Measurements from ENCODE around the gene SRRM5. TPM values are rescaled to one million over a fixed set of nuclear protein-coding genes. Genes with fewer than 3 reads are reported as not detected.
"Not testable (repeated sequence)": the region's sequence is repeated elsewhere in the genome, so short reads cannot be mapped to it uniquely, and the experiment has no call there.

Gene SRRM5
- total RNA-seq, 2 experiments from 2014 or later: 0.50 to 0.79 TPM

- no peak for DNase-seq
- no peaks in the 10 kb centered on the region for H3K9me3 Mint-ChIP-seq
- H3K36me3 Mint-ChIP-seq (ENCODE audit: low read depth): peaks cover 2% of the 10 kb centered on the region
- POLR2A ChIA-PET: no interaction called here
- H3K27me3 Mint-ChIP-seq: peaks cover 43% of the 10 kb centered on the region
- CTCF ChIA-PET: interaction anchor here (1.7 kb wide), 1 partner anchor 13 kb away, joined by 5 read pairs; no protein-coding TSS in a partner anchor
- H3K4me1 Mint-ChIP-seq: peaks cover 20% of the 10 kb centered on the region
- no peak overlapping the region for H3K27ac Mint-ChIP-seq
- H3K4me3 Mint-ChIP-seq: peak overlapping the region; percentile 67
Measured at GRCh38 chr19:43638214-43638994, 26.5 kb downstream of the SRRM5 start.

- CTCF ChIA-PET: no interaction called here
- H3K27ac Mint-ChIP-seq: no peak overlapping the region
- H3K27me3 Mint-ChIP-seq: peaks cover 43% of the 10 kb centered on the region
- peaks cover 2% of the 10 kb centered on the region for H3K36me3 Mint-ChIP-seq (ENCODE audit: low read depth)
- peaks cover 20% of the 10 kb centered on the region for H3K4me1 Mint-ChIP-seq
- peak overlapping the region; percentile 67 for H3K4me3 Mint-ChIP-seq
- POLR2A ChIA-PET: no interaction called here
- no peaks in the 10 kb centered on the region for H3K9me3 Mint-ChIP-seq
- no peak for DNase-seq
Measured at GRCh38 chr19:43638995-43639518, 27.2 kb downstream of the SRRM5 start.

- Mint-ChIP-seq H3K36me3 (ENCODE audit: low read depth) (peaks cover 2% of the 10 kb centered on the region), H3K27ac (peak within 1 kb of the TSS; percentile 69), H3K9me3 (no peaks in the 10 kb centered on the region), H3K27me3 (peaks cover 43% of the 10 kb centered on the region), H3K4me1 (peaks cover 20% of the 10 kb centered on the region), H3K4me3 (peak within 1 kb of the TSS; percentile 69)
- CTCF ChIA-PET: interaction anchor here (0.6 kb wide), 1 partner anchor 204 kb away, joined by 3 read pairs; no protein-coding TSS in a partner anchor
- DNase-seq: peak; percentile 60
- POLR2A ChIA-PET: no interaction called here
Measured at GRCh38 chr19:43639519-43640423, 27.9 kb downstream of the SRRM5 start, which contains the start of gene CADM4. CADM4 (minus strand) TSS chr19:43639850; CDS start chr19:43639790, 60 bp downstream.

GRCh38 chr19:43640424-43640757 is 28.5 kb downstream of the SRRM5 start:
- H3K36me3 Mint-ChIP-seq (ENCODE audit: low read depth): peaks cover 2% of the 10 kb centered on the region
- no peak for DNase-seq
- CTCF ChIA-PET: interaction anchor here (0.6 kb wide), 1 partner anchor 205 kb away, joined by 3 read pairs; no protein-coding TSS in a partner anchor
- POLR2A ChIA-PET: no interaction called here
- no peak overlapping the region for H3K27ac Mint-ChIP-seq
- H3K9me3 Mint-ChIP-seq: no peaks in the 10 kb centered on the region
- H3K4me3 Mint-ChIP-seq: peak overlapping the region; percentile 69
- H3K4me1 Mint-ChIP-seq: peaks cover 20% of the 10 kb centered on the region
- H3K27me3 Mint-ChIP-seq: peaks cover 40% of the 10 kb centered on the region

- peak overlapping the region; percentile 44 for H3K4me3 Mint-ChIP-seq
- H3K27me3 Mint-ChIP-seq: peaks cover 40% of the 10 kb centered on the region
- ChIA-PET CTCF (interaction anchor here (0.5 to 1.3 kb wide), 3 partner anchors 47 to 150 kb away, joined by 3 to 4 read pairs (median 3); no protein-coding TSS in a partner anchor), POLR2A (interaction anchor here (0.7 kb wide), 1 partner anchor 1451 kb away, joined by 3 read pairs; no protein-coding TSS in a partner anchor)
- no peak overlapping the region for H3K27ac Mint-ChIP-seq
- no peak for DNase-seq
- peaks cover 20% of the 10 kb centered on the region for H3K4me1 Mint-ChIP-seq
- no peaks in the 10 kb centered on the region for H3K9me3 Mint-ChIP-seq
- peaks cover 4% of the 10 kb centered on the region for H3K36me3 Mint-ChIP-seq (ENCODE audit: low read depth)
Measured at GRCh38 chr19:43641333-43641732, 29.4 kb downstream of the SRRM5 start.

- H3K4me3 Mint-ChIP-seq: no peak overlapping the region
- DNase-seq: no peak
- no peaks in the 10 kb centered on the region for H3K9me3 Mint-ChIP-seq
- peaks cover 20% of the 10 kb centered on the region for H3K4me1 Mint-ChIP-seq
- H3K27ac Mint-ChIP-seq: no peak overlapping the region
- H3K36me3 Mint-ChIP-seq (ENCODE audit: low read depth): peaks cover 4% of the 10 kb centered on the region
- H3K27me3 Mint-ChIP-seq: peaks cover 33% of the 10 kb centered on the region
- CTCF ChIA-PET: interaction anchor here (0.6 kb wide), 1 partner anchor 58 kb away, joined by 4 read pairs; no protein-coding TSS in a partner anchor
- POLR2A ChIA-PET: no interaction called here
Measured at GRCh38 chr19:43642531-43642930, 30.6 kb downstream of the SRRM5 start.

GRCh38 chr19:43643326-43643725 is 31.4 kb downstream of the SRRM5 start:
- no peak for DNase-seq
- H3K36me3 Mint-ChIP-seq (ENCODE audit: low read depth): peaks cover 6% of the 10 kb centered on the region
- ChIA-PET CTCF (interaction anchor here (0.6 kb wide), 1 partner anchor 159 kb away, joined by 3 read pairs; no protein-coding TSS in a partner anchor), POLR2A (no interaction called here)
- no peak overlapping the region for H3K4me3 Mint-ChIP-seq
- H3K27ac Mint-ChIP-seq: no peak overlapping the region
- peaks cover 17% of the 10 kb centered on the region for H3K4me1 Mint-ChIP-seq
- H3K27me3 Mint-ChIP-seq: peaks cover 26% of the 10 kb centered on the region
- no peaks in the 10 kb centered on the region for H3K9me3 Mint-ChIP-seq

- Mint-ChIP-seq H3K4me3 (no peak overlapping the region), H3K27ac (no peak overlapping the region), H3K27me3 (peaks cover 17% of the 10 kb centered on the region), H3K9me3 (no peaks in the 10 kb centered on the region), H3K36me3 (ENCODE audit: low read depth) (peaks cover 6% of the 10 kb centered on the region), H3K4me1 (peaks cover 12% of the 10 kb centered on the region)
- ChIA-PET CTCF (interaction anchor here (0.6 kb wide), 1 partner anchor 160 kb away, joined by 3 read pairs; no protein-coding TSS in a partner anchor), POLR2A (no interaction called here)
- no peak for DNase-seq
Measured at GRCh38 chr19:43644181-43644580, 32.3 kb downstream of the SRRM5 start.

GRCh38 chr19:43648633-43649032 is 36.7 kb downstream of the SRRM5 start:
- POLR2A ChIA-PET: no interaction called here
- H3K27me3 Mint-ChIP-seq: no peaks in the 10 kb centered on the region
- peaks cover 6% of the 10 kb centered on the region for H3K4me1 Mint-ChIP-seq
- CTCF ChIA-PET: interaction anchor here (0.6 to 1.9 kb wide), 3 partner anchors 10 to 54 kb away, joined by 3 to 5 read pairs (median 3); no protein-coding TSS in a partner anchor
- H3K27ac Mint-ChIP-seq: no peak overlapping the region
- H3K4me3 Mint-ChIP-seq: no peak overlapping the region
- H3K9me3 Mint-ChIP-seq: no peaks in the 10 kb centered on the region
- H3K36me3 Mint-ChIP-seq (ENCODE audit: low read depth): peaks cover 9% of the 10 kb centered on the region
- DNase-seq: no peak

- no peaks in the 10 kb centered on the region for H3K9me3 Mint-ChIP-seq
- H3K4me1 Mint-ChIP-seq: peaks cover 6% of the 10 kb centered on the region
- H3K36me3 Mint-ChIP-seq (ENCODE audit: low read depth): peaks cover 10% of the 10 kb centered on the region
- ChIA-PET POLR2A (no interaction called here), CTCF (interaction anchor here (1.9 kb wide), 1 partner anchor 9 kb away, joined by 5 read pairs; no protein-coding TSS in a partner anchor)
- H3K27ac Mint-ChIP-seq: no peak overlapping the region
- H3K27me3 Mint-ChIP-seq: no peaks in the 10 kb centered on the region
- H3K4me3 Mint-ChIP-seq: no peak overlapping the region
- no peak for DNase-seq
Measured at GRCh38 chr19:43649514-43649913, 37.6 kb downstream of the SRRM5 start.

- CTCF ChIA-PET, H3K27ac Mint-ChIP-seq, POLR2A ChIA-PET, H3K27me3 Mint-ChIP-seq, DNase-seq, H3K4me3 Mint-ChIP-seq, H3K9me3 Mint-ChIP-seq, H3K4me1 Mint-ChIP-seq: not testable (repeated sequence)
- H3K36me3 Mint-ChIP-seq (ENCODE audit: low read depth): peaks cover 15% of the 10 kb centered on the region
Measured at GRCh38 chr19:43650276-43650675, 38.4 kb downstream of the SRRM5 start.

GRCh38 chr19:43651758-43652545 is 40.1 kb downstream of the SRRM5 start:
- peak; percentile 55 for DNase-seq
- Mint-ChIP-seq H3K9me3 (no peaks in the 10 kb centered on the region), H3K27me3 (no peaks in the 10 kb centered on the region), H3K4me1 (peaks cover 6% of the 10 kb centered on the region), H3K27ac (no peak overlapping the region), H3K36me3 (ENCODE audit: low read depth) (peaks cover 24% of the 10 kb centered on the region), H3K4me3 (no peak overlapping the region)
- POLR2A ChIA-PET: no interaction called here
- CTCF ChIA-PET: interaction anchor here (0.6 to 2.0 kb wide), 4 partner anchors 10 to 1485 kb away, joined by 5 to 7 read pairs (median 5); no protein-coding TSS in a partner anchor
